ENCODE data around the gene TMCO2.
A peak's percentile ranks its signal among the peaks of the same experiment; 100 is the strongest.

Gene TMCO2

DNA sequence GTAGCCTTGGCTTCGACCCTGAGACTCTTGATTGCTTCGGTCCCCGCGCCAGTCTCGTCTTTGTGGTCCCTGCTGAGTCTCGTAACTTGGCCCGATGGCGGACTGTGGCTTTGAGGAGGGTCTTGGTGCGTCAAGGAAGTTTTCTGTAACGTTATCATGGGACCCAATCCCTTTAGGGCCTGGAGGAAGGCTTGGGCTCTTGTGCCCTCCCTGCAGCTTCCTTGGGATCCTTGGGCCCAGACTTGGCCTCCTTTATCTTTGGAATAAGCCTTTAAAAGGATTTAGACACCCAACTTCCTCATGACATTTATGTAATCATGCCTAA is 10.7 kb downstream of the TMCO2 start:
- no peak for DNase-seq

DNA sequence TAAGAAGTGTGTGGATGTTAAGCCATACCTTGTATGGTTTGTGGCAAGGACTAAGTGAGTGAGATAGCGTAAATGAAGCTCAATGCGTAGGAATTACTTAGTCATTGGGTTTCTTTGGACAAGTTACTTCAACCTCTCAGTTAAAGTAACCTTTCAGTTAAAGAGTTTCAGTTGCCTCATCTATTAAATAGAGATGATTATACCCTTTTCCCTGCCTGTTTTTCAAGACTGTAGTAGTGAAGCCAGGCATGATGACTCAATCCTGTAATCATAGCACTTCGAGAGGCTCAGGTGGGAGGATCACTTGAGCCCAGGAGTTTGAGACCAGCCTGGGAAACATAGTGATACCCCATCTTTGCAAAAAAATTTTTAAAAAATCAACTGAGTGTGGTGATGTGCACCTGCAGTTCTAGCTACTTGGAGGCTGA is 16.6 kb downstream of the TMCO2 start:
- no peak for DNase-seq

DNA sequence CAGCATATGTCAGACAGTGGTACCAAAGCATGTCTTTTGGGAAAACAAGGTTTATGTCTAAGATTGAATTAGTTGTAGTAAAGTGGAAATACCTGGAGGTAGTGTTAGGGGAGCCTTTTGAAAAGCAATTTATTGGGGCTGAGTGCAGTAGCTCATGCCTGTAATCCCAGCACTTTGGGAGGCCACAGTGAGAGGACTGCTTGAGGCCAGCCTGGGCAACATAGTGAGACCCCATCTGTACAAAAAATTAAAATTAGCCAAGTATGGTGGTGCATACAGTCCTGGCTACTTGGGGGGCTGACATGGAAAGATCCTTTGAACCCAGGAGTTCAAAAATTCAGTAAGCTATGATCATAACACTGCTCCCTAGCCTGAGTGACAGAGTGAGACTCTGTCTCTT is 17.6 kb downstream of the TMCO2 start:
- DNase-seq = no peak

DNA sequence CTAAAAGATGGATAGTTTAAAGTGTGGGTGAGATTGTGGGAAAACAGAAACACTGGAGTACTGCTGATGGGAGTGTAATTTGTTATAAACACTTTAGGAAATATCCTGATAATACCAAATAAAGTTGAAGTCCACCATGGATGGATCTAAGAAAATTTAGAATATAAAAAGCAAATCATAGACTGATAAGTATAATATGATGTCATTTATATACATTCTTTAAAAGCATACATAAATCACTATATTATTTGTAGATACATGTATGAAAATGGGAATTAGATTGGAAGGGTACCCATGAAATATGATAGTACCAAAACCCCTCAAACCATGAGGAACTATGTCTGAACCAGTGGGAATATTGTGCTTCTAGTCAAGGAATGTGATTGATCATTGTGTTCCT is 18.2 kb downstream of the TMCO2 start:
- no peak for DNase-seq

DNA sequence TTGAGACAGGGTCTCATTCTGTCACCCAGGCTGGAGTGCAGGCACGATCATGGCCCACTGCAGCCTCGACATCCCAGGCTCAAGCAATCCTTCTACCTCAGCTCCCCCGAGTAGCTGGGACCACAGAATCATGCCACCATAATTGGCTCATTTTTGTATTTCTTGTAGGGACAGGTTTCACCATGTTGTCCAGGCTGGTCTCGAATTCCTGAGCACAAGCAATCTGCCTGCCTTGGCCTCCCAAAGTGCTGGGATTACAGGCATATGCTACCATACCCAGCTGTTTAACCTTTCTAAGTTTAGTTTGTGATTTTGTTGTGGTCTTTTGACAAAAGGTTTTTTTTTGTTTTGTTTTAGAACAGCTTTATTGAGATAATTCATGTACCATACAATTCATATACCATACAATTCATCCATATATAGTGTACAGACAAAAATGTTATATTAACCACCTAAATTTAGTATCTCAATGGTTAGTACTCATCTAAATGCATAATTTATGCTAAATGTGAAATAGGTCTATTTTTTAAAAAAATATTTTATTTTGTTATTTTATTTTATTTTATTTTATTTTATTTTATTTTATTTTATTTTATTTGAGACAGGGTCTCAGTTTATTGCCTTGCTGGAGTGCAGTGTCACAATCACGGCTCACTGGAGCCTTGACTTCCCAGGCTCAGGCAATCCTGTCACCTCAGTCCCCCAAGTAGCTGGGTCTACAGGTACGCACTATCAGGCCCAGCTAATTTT is 19.2 kb downstream of the TMCO2 start:
- no peak for DNase-seq

DNA sequence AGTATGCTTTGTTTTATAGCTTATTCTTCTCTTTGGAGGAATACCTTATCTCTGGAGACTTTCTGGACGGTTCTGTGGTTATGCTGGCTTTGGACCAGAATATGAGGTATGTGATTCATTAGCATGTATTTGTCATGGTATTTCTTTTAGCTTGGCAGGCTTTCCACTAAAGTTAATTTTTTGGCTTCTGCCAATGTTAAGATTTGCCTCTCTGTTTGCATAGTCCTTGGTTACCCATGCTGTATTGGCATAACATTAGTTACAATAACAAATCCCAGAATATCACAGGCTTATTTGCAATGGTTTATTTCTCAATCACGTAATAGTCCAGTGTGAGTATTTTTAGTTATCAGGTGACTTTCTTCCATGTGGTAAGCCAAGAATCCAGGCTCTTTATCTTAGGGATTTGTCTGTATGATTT is 20.0 kb downstream of the TMCO2 start:
- peak; percentile 50 for DNase-seq

DNA sequence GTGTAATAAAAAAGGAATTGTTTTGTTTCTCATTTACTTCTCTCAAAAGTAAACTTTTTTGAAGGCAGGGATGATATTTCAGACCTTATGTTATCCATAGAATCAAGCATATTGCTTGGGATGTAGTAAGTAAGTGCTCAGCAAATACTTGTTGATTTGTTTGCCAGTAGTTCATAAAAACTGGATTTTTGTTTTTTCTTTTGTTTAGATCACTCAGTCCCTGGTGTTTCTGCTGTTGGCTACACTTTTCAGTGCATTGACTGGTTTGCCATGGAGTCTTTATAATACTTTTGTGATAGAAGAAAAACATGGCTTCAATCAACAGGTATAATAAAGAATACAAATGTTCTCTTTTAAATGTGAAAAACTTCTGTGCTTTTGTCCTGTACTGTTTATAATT is 20.5 kb downstream of the TMCO2 start:
- no peak for DNase-seq

GRCh38 chr1:40270152-40270834 is 22.6 kb downstream of the TMCO2 start:
- no peak for DNase-seq

DNA sequence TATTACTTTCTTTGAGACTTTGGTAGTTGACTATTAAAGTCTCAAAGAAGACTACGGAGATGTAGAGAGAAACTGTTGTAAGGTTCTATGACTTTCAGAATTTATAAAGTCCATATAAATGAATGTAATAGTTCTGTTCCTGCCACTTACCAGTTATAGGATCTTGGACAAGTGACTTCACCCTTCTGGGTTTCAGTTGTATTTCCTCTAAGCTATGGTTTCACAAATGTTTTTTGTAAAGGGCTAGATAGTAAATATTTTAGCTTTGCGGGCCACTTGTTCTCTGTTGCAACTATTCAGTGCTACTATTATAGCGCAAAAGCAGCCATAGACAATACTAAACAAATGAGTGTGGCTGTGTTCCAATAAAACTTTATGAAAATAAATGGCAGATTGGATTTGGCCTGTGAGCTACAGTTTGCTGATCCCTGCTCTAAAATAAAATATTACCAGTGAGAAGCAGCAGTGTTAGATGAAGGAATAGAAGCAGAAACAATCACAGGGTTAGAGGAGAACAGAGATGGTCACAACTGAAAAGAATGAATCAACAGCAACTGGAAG is 25.0 kb downstream of the TMCO2 start:
- no peak for DNase-seq

GRCh38 chr1:40273547-40274166 is 25.9 kb downstream of the TMCO2 start:
- no peak for DNase-seq

- no peak for DNase-seq
Observed at GRCh38 chr1:40274331-40274730, 26.6 kb downstream of the TMCO2 start.

DNA sequence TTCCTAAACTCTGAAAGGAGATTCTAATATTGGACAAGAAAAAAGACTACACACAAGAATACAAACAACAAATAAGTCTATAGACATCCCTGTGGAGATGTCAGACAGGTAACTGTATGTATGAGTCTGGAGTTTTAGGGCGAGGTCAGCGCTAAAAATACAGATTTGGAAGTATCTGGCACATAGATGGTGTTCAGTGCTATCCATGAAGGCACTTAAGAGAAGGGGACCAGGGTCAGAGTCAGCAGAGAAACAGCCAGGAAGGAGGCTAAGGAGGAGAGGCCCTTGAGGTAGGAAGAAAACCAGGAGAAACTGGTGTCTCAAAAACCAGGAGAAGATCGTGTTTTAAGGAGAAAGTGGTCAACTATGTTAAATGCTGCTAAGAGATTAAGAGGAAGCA is 28.4 kb downstream of the TMCO2 start:
- no peak for DNase-seq

GRCh38 chr1:40281853-40282252 is 34.1 kb downstream of the TMCO2 start:
- no peak for DNase-seq

- DNase-seq = no peak
Observed at GRCh38 chr1:40291293-40291692, 43.6 kb downstream of the TMCO2 start.

DNA sequence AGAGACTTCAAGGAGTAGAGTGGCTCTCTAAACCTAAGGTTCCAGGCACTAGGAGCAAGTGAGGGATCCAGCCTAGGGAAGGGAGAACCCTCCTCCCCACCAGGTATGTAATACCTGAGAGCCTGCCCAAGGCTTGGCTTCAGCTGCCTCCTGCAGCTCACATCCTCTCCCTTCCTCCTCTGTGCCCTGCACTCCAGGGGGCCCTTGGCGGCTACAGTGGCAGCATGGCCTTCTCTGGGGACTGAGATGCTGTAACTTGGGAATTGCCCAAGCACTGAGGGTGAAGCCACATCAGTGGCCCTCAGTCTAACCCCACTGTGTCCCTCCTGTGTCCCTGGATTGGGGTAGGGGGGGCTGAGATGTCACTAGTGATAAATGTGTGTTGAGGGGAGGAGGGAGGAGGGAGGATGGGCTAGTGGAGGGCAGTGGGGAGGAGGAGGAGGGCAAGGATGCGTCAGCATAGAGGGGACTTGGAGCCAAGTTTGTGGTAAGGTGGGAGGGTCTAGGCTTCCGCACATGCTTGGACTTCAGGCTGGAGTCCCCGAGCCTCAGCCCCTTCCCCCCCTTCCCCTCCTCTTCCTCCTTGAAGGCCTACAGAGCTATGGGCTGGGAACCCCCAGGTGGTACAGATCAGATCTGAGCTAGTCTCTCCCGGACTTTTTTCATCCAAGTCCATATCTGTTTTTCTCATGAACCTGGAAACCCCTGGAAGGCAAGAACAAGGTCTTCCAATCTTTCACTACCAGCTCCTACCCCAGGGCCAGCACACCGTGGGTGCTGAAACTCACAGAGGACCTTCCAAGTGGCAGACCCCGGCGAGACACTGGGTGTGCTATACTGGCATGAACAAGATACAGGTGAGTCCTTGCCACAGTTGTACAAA is 51.9 kb downstream of the TMCO2 start:
- no peak for DNase-seq

- DNase-seq = no peak
Observed at GRCh38 chr1:40300249-40300567, 52.5 kb downstream of the TMCO2 start.

GRCh38 chr1:40300651-40301050 is 52.9 kb downstream of the TMCO2 start:
- no peak for DNase-seq

DNA sequence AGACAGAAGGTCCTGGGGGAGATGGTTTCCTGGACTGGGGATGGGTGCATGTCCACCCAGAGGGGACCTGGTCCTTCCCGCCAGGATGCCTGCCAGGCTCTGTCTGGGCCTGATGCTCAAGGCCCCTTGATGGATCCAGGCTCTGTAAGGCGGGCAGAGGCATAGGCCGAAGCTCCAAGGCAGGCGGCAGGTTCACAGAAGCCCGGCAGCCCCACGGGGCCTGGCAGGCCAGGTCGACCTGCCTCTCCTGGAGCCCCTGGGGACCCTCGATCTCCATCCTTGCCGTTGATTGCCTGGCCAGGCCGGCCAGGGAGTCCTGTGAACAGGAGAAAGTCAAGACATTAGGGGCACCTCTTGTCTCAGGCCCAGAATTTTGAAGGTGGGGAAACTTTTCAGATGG is 53.3 kb downstream of the TMCO2 start:
- no peak for DNase-seq

Measured in T1000 (cell line).